GM19463 (cell line): Measurements from ENCODE around the gene FOXO6.
"Not testable (repeated sequence)": the region's sequence is repeated elsewhere in the genome, so short reads cannot be mapped to it uniquely, and the experiment has no call there.

Experiments
- ATAC-seq: cut with Tn5 transposase; IDR thresholded peaks from one replicate; pipeline ENCODE4 v1.9.1; 2021; ENCODE audit warnings: mild to moderate bottlenecking, moderate library complexity; ENCODE audit not compliant: unreplicated experiment

FOXO6 gene

DNA sequence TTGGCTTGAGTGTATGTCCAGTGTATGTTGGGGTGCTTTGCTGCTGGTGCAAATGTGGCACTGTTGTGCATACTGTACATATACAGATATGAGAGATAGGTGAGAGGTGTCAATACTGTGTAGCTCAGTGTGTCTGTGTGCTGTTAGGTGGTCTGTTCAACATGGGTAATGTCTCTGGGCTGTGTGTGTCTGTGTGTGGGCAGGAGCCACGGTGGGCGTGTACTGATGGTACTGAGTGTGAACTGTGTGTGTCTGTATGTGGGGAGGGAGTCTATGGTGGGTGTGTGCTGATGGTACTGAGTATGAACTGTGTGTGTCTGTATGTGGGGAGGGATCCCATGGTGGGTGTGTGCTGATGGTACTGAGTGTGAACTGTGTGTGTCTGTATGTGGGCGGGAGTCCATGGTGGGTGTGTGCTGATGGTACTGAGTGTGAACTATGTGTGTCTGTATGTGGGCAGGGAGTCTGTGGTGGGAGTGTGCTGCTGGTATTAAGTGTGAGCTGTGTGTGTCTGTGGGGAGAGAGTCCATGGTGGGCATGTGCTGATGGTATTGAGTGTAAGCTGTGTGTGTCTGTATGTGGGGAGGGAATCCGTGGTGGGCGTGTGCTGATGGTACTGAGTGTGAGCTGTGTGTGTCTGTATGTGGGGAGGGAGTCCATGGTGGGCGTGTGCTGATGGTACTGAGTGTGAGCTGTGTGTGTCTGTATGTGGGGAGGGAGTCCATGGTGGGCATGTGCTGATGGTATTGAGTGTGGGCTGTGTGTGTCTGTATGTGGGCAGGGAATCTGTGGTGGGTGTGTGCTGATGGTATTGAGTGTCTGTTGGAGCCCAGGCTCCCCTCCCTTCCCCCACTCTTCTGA, 32.2 kb upstream of the FOXO6 start:
- ATAC-seq: no peak

DNA sequence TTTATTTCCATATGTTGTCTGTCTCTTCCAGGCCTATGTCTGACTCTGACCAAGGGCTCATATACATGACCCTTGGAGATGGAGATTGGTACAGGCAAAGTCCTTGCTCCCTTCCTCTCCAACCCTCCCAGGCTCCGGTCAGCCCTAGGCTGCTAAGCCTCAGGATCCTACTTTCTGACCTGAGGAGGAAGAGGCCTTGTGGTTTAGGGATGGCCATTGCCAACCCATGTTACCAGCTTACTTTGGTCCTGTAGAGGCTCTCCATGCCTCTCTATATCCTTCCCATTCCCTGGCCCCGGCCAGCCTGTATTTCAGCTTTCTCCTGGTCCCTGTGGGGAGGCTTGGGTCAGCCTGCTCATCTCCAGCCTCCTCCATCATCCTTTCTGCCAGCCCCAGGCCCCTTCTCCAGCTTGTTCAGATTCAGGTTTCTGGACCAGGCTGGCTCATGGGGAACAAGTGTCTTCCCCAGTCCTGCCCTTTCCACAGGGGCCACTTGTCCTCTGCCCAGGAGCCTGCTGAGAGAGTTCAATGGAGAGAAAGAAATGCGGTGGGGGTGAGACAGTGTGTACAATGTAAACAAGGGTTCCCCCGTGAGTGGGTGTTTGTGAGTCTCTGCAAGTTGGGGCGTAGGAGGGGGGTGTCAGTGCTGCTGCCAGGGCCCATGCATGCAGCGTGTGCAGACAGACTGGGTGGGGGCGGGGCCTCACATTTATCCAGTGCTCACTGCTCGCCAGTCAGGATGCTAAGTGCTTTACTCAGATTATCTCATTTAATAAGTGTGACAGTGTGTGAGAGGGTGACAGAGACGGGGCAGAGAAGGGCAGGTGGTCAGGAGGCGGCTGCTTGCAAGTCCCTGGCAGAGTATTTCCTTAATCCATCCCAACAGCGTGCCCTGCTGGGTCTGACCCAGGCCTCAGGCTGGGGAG, 31.3 kb upstream of the FOXO6 start:
- ATAC-seq: no peak

DNA sequence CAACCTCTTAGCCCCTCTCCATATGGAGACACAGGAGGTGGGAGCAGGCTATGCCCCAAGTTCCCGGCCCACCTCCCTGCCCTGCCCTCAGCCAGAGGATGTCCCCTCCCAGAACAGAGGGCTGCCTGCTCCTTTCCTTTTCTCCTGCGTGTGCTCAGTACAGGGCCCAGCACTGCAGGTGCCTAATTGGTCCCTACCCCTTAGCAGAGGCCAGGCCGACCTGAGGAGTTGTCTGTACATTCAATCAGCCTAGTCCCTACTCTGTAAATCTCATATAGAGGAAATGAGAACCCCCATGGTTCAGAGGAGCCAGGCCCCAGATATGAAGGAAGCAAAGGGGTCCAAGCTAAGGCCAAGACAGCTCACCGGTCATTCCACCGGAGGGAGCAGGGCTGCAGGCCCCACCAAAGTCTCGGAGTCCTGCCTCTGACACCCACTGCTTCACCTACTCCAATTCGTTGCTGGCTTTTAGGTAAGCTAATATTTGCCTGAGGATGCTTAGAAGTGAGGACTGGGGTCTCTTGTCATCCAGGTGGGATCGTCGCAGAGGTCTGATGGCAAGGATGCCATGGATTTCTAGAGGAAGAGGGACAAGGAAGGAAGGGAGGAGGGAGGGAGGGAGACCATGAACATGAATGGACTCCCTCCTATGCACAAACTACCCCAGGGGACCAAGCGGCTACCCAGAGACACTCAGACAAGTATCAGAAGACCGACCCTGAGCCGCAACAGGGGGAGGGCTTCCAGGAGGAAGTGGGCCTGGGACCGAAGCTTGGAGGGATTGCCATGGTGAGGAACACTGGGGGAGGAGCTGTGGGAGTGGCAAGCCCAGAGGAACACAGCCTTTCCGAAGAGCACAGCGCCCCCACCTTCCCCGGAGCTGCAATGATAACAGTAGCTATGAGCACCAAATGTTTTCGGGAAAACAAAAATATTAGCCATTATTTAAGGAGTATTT, 30.4 kb upstream of the FOXO6 start:
- ATAC-seq: no peak

DNA sequence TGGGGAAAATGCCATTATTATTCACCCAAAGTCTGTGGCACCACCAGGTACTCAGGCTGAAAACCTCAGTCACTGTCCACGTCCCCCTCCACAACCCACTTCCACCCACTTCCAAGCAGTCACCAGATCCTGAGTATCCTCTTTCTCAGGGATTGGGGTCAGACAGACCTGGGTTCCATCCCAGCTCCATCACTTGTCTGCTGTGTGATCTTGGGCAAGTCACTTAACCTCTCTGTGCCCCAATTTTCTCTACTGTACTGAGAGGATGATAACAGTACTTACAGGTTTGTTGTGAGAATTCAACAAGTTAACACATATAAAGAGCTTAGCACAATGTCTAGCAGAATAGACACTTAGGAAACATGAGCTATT, 29.7 kb upstream of the FOXO6 start:
- ATAC-seq: no peak

DNA sequence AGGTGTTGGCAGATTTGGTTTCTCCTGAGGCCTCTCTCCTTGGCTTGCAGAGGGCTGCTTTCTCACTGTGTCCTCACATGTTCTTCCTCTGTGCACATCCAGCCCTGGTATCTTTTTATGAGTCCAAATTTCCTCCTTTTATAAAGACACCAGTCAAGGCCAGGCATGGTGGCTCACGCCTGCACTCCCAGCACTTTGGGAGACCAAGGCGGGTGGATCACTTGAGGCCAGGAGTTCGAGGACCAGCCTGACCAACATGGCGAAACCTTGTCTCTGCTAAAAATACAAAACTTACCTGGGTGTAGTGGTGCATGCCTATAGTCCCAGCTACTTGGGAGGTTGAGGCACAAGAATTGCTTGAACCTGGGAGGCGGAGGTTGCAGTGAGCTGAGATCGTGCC, 29.1 kb upstream of the FOXO6 start:
- not testable (repeated sequence) for ATAC-seq

DNA sequence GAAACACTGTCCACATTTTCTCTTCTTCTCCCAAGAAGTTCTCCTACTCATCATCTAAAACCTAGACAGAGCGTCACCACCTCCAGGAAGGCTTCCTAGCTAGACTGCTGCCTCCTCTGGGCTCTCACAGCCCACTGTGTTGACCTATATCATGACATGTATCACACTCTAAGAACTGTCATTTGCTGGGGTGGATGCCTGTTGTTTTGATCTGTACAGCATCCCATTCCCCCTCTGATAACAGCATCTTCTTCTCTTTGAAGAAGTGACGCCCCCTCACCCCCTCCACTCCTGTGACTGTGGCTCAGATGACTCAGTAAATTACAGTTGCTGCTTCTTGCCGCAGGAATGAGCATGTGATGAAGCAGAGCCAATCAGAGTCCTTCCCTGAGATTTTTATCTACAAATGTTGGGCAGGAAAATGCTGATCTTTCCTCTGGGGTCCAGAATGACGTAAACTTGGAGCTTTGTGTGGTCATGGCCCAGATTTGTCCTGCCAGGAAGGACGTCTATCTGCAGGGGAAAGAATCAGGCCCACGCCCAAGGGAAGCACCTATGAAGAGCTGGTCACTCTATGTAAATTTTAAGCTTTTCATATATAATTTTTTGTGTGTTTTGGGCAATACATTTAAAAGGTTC, 28.0 kb upstream of the FOXO6 start:
- no peak for ATAC-seq

DNA sequence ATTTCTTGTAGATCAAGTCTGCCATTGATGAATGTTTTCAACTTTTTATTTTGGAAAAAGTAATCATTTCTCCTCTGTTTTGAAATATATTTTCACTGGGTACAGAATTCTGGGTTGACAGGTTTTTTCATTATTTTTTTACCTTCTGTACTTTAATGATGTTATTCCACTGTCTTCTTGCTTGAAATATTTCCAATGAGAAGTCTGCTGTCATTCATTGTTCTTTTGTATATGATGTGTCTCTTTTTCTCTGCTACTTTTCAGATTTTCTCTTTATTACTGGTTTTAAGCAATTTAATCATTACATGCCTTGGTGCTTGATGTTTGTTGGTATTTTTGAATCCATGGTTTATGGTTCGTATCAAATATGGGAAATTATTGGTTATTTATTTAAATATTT, 22.4 kb upstream of the FOXO6 start:
- no peak for ATAC-seq

DNA sequence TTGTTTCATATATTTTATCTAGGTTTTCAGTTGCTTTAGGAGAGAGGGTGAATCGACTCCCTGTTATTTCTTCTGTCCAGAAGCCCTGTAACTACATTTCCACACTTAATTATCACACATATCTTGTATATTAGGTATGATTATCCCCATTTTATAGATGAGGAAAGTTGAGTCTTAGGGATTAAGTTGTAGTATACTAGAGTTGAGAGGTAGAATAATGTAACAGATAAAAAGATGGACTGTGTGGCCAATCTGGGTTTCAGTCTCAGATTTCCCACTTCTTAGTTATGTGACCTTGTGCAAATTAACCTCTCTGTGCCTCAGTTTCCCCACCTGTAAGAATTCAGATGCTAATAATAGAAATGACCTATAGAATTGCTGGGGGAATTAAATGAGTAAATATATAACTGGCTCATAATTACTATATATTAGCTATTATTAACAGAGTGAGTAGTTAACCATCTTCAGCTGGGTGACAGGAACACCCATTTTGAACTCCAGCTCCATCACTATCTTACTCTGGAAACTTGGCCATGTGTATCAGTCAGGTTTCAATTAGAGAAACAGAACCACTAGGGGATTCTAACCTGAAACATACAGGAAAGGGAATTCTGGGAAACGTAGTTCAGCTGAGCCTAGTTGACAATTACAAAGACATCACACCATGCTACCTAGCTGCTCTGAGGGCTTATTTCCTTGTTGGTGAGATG, 20.4 kb upstream of the FOXO6 start:
- ATAC-seq: no peak

DNA sequence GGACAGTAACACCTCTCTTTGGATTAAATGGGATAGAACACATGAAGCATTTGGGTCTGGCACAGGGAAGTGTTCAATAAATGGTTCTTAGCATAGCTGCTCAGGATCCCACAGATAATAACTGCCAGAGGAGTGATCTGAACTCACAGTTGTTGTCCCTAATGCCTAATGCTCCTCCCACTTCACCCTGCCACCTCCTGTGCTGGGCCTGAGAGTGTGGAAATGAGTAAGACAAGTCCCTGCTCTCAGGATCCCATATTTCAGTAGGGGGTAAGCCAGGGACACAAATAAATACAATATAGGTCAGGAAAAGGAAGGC, 19.9 kb upstream of the FOXO6 start:
- no peak for ATAC-seq

DNA sequence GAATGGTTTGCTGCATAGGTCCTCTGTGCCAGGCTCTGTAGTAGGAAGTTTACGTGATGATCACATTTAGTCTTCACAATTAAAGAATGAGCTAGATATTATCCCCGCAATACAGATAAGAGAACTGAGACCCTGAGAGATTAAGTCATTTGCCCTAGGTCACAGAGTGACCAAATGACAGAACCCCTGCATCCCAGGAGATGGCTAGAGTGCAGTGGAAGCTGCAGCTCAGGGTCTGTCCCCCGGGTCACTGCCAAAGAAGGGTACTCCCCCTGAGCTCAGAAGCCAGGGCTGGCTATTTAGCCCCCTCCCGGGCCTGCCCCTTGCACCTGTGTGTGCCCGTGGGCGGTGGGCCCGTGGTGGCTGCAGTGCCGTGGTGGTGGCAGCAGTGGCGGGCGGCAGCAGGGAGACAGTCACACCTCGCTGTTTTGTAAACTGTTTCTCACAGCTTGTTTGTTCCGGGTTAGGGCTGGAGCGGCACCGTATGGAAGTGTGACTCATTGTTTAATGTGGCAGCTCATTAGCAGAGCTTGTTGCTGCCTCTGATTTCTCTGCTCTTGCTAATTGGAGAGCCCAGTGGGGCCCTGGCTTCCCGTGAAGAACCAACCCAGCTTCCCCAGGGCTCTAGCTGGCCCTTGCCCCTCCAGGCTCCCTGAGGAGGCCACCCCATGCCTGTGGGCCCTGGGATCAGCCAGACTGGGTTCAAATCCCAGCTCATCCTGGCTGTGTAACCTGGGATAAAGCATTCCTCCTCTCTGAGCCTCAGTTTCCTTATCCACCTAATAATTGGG, 19.3 kb upstream of the FOXO6 start:
- ATAC-seq: no peak

DNA sequence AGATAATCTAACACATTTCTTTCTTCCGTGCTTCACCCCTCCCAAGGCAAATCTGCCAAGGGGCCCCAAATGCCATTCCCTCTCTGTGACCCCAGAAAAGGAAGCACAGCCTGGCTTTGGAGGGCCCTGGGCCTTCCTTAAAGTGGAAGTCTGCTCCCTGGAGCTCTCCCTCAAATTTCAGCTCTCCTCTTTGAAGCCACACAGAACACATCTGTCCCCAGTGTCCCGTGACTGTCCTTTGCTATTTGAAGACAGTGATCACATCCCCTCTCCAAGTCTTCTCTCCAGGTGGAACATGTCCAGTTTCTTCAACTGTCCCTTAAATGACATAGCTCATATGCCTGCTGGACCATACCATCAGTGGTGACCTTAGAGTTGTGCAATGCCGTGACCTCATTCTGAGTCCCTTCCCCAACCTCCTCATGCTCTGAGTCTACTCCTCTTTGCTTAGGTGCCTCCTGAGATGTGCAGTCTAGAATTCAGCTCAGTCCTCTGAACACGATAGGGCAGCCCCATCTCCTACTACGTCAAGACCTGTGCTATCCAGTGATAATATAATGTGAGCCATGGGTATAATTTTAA, 18.4 kb upstream of the FOXO6 start:
- no peak for ATAC-seq

DNA sequence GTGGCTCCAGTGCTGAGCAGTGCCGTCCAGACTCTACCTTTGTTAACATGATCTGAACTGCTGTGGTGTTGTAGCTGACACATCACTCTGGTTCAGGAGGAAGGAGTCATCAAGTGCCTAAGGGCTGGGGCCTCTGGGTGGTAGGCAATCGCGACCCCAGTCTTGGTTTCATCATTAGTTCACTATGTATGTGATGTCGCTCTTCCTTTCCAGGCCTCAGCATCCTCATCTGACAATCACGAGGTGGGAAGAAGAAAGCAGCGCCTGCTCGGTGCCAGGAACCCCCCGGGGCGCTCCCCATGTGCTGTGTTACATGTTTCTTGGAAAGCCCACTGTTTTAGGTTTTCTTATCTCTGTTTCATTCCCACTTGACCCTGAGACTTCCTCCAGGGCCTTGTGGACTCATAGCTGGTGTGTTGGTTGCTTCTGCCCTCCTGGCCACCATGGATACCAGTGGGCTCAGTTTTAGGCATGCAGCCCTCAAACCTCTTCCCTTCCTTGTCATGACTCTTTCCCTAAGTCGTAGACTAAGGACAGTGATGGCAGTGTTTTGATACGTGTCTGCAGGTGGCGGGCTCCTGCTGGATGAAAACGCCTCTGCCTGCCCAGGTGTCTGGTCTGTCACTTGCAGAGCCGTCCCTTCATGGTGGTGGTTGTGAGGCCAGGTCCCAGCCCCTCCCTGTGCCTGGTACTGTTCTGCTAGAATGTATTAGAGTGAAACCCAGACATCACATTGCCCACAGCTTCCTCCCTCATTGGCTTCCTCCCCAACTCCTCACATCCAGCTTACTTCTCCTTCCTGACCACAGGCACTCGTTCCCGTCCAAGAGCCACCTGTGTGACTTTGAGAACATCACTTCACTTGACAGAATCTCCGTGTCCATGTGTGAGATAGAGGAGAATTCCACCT, 17.2 kb upstream of the FOXO6 start:
- ATAC-seq: peak; percentile 33

DNA sequence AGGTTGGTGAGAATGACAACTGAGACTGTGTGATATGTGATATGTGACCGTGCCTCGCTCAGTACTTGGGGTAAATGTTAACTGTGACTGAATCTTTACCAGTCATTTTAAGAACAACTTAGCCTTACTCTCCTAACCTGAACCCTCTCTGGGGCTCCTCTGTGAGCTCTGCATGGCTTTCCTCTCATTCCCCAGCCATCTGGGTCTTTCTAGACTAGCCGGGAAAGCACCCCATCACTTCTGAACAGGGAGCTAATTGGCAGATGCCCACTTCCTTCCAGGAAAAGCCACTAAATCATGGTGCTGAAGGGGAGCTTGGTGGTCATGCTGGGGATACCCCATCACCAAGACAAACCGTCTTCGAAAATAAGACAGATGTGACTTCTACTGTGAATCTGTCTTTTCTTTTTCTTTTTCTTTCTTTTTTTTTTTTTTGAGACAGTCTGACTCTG, 16.5 kb upstream of the FOXO6 start:
- ATAC-seq: peak; percentile 63

DNA sequence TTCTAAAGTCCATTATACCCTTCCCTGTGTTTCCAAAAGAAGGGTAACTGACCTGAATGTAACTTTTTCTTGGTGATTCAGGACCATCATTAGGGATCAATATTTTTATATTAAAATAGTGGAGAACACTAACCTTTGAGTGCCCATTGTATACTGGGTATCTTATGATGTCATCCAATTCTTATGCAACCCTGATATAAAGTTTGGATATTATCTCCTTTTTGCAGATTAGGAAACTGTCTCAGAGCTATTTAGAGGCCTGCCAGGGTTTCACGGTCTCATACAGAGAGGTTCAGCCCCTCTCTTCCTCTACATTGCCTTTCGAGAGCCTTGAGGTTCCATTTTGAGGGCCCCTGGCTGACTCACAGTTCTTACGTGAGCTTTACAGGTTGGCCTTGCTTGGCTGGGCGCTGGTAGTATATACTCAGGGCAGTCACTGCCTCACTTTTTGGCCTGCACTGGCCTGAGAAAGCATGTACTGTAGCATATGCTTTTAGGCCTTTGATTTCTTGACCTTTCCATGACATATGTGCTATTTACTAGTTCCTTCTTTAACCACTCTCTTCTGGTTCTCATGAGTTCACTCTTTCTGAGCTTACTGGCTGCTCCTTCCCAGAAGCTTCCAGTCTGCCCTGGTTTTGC, 15.7 kb upstream of the FOXO6 start:
- ATAC-seq: no peak

DNA sequence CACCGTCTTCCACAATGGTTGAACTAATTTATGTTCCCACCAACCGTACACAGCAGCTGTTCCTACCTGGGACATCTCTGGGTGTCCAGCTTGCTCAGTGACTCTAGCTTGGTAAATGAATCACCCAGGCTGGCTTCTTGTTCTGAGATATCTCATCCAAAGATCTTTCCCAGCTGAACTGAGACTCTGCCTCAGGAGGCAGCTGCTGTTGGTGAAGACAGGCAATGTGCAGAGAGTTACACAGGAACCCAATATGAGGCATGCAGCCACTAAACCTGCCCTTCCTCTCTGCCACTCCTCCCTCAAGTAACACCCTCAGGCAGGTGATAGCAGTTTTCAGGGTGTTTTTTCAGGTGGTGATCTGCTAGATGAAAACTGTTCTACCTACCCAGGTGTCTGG, 14.0 kb upstream of the FOXO6 start:
- no peak for ATAC-seq

DNA sequence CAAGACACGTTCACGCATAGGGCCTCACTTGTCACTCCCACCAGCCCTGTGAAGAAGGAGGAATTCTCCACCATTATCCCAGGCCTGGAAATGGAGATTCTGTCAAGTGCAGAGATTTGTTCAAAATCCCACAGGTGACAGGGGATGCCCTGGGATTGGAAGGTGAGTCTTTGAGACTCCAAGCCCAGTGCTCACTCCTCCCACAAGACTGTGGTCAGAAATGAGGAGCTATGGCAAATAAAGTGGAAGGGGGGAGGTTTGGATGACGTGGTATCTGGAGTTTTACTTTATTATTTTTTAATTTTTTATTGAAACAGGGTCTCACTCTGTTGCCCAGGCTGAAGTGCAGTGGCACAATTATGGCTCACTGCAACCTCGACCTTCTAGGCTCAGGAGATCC, 12.8 kb upstream of the FOXO6 start:
- ATAC-seq: no peak

DNA sequence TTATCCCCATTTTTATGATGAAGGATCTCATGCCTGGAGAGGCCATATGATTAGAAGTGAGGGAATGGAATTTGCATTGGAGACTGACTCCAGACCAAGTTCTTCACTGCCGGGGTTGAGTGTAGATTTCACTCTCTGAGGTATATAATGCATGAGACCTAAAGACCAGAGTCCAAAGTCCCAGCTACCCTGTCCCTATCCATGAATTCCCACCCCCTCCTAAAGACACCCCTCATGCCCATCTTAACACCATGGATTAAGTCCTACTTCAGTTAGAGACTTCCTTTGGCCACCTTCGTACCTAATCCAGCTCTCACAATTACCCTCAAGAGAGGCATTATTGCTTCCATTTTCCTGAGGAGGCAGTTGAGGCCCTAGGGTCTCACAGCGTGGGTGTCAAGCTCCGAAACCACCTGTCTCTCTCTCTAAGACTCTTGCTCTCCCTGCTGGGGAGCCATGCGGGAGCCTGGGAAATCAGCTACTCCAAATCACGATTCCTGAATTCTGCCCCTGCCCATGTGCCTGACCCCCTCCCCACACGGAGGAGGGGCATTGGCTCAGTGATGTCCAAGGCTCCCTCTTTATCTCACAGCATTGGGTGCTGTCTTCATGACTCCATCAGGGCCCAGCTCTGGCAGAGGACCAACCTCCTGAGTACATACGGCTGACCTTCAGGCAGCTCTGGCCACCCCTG, 11.7 kb upstream of the FOXO6 start:
- no peak for ATAC-seq
